ENCODE results near the gene VDAC1.

- TF ChIP-seq CTCF (IDR thresholded peaks at IDR 0.05): no peak
- no peak for TF ChIP-seq EZH2 (IDR thresholded peaks at IDR 0.05; ENCODE audit: borderline replicate concordance, insufficient read depth, low read depth, low read length, poor library complexity, severe bottlenecking)
Measured at GRCh38 chr5:134051305-134051704, 46.5 kb upstream of the VDAC1 start.
